ENCODE results near the gene PNPLA1.

Gene PNPLA1

DNA sequence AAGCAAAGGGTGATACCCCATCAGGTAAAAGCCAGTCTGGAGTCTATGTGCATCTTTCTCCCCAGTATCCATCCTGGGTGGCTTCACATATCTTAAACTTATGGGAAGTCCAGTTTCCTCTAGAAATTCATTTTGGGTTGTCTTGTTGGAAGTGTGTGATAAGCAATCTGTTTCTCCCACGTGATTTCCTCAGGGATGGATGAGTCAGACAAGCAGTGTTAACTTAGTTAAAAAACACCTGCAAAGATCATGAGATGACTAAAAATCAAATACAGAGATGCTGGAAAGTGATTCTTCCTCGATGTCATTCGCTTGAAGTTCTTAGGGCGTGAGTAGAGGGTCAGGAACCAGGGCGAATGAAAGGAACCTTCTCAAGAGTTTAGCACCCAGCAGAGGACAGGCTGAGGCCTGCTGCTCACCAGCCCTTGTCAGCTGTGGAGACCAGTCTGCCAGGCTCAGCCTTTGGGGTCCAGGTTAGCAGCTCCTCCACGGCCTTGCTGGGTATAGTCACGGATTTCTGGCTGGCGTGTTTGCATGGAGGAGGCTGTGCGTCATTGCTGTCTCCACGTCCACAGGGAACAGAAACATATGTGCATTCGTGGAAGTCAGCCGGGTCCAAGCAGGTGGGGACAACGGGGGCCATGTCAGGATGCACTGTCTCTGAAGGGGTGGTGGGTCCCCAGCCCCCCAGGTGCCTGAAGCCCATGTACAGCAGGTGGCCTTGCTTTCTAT is 2.8 kb upstream of the PNPLA1 start:
- TF ChIP-seq, protein P1, sequence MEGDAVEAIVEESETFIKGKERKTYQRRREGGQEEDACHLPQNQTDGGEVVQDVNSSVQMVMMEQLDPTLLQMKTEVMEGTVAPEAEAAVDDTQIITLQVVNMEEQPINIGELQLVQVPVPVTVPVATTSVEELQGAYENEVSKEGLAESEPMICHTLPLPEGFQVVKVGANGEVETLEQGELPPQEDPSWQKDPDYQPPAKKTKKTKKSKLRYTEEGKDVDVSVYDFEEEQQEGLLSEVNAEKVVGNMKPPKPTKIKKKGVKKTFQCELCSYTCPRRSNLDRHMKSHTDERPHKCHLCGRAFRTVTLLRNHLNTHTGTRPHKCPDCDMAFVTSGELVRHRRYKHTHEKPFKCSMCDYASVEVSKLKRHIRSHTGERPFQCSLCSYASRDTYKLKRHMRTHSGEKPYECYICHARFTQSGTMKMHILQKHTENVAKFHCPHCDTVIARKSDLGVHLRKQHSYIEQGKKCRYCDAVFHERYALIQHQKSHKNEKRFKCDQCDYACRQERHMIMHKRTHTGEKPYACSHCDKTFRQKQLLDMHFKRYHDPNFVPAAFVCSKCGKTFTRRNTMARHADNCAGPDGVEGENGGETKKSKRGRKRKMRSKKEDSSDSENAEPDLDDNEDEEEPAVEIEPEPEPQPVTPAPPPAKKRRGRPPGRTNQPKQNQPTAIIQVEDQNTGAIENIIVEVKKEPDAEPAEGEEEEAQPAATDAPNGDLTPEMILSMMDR (IDR thresholded peaks at IDR 0.05; ENCODE audit: borderline replicate concordance, insufficient read depth, low read depth, low read length), result no peak
- no peak overlapping the region for H3K4me3 ChIP-seq (ENCODE audit: low read depth, low read length)

DNA sequence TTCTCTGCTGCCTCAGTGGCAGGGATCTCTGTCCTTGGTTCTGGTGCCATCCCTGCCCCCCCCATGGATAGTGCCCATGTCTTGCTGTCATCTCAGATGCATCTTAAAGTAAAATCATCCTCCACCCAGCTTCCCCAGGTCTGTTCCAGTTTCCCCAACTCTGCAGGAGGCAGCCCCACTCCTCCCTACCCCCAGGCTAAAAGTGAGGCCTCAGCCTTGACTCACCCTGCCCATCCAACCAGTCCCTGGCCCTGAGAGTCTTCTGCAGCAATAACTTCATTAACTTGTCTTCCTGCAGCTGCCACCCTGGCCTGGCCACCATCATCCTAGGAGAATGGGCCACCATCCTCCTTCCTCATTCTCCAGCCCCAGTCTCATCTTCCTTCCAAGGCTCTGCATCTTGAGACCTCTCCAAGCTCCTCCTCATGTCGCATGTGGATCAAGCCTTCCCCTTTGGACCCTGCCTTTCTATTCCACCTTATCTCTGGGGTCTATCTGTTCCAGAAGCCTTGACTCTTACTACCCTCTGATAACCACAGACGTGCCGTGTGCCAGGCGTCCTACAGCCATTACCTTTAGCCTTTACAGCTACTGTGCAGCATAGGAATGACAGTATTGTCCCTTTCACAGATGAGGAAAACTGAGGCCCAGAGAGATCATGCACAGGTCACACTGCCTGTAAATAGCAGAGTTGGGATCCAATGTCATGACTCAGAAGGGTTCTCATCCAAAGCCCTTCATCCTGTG is 2.0 kb upstream of the PNPLA1 start:
- no peak overlapping the region for H3K4me3 ChIP-seq (ENCODE audit: low read depth, low read length)
- TF ChIP-seq, protein P1 (IDR thresholded peaks at IDR 0.05; ENCODE audit: borderline replicate concordance, insufficient read depth, low read depth, low read length), result no peak

DNA sequence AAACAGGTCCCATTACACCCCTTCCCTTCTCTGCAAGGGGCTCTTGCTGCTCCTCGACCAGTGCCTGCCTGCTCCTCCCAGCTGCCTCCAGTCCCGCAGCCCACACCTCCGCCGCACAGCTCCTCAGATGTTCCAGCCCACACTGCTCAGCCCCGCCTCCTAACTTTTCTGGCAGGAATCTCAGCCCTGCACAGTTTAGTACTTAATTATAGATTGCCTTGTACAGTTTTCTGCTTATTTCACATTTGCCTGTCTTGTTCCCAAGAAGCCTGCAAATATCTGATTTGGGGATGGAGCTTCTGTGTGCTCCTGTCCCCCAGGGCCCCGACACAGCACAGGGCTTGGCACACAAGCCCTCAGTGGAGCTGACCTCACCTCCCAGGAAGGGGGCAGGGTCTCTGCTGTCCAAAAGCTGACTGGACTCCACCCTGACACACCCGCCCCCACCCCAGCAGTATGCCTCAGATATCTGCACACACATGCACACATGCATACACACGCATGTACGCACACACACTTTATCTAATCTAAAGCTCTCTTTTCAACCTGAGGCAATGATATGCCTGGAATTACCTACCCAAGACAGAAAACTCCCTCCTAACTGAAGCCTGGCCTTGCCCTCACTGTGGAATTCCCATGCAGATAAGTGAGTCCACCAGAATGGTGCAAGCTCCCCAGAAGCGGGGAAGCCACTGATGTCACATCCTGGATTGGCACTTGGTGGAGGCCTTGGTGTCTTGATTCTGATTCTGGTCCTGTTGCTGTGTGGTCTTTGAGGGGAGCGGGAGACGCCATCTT is 1.2 kb upstream of the PNPLA1 start:
- TF ChIP-seq, protein P1 (IDR thresholded peaks at IDR 0.05; ENCODE audit: borderline replicate concordance, insufficient read depth, low read depth, low read length), result no peak
- H3K4me3 ChIP-seq (ENCODE audit: low read depth, low read length), result no peak overlapping the region

DNA sequence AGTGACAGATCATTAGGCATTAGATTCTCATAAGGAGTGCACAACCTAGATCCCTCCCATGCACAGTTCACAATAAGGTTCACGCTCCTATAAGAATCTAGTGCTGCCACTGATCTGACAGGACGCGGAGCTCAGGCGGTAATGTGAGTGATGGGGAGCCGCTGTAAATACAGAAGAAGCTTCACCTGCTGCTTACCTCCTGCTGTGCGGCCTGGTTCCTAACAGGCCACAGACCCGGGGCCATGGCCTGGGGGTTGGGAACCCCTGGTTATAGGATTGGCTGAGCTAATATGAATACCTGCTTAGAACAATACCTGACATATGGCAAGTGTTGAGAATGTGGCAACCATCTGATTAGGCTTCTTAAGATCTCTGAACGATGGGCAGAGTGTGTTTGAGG is 2.4 kb downstream of the PNPLA1 start:
- H3K4me3 ChIP-seq (ENCODE audit: low read depth, low read length), result no peak overlapping the region
- TF ChIP-seq, protein P1 (IDR thresholded peaks at IDR 0.05; ENCODE audit: borderline replicate concordance, insufficient read depth, low read depth, low read length), result no peak

DNA sequence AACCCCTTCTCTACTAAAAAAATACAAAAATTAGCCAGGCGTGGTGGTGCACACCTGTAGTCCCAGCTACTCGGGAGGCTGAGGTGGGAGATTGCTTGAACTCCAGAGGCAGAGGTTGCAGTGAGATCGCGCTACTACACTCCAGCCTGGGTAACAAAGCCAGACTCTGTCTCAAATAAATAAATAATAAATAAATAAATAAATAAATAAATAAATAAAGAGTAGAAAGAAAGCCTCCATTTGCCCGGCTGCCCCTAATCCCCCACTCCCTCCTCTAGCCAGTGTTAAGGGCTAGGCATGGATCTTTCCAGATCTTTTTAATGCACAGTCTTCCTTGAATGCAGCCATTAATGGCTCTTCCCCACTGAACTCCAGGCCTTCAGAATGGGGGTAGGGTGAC is 3.2 kb downstream of the PNPLA1 start:
- H3K4me3 ChIP-seq (ENCODE audit: low read depth, low read length), result no peak overlapping the region
- TF ChIP-seq, protein P1 (IDR thresholded peaks at IDR 0.05; ENCODE audit: borderline replicate concordance, insufficient read depth, low read depth, low read length), result no peak

DNA sequence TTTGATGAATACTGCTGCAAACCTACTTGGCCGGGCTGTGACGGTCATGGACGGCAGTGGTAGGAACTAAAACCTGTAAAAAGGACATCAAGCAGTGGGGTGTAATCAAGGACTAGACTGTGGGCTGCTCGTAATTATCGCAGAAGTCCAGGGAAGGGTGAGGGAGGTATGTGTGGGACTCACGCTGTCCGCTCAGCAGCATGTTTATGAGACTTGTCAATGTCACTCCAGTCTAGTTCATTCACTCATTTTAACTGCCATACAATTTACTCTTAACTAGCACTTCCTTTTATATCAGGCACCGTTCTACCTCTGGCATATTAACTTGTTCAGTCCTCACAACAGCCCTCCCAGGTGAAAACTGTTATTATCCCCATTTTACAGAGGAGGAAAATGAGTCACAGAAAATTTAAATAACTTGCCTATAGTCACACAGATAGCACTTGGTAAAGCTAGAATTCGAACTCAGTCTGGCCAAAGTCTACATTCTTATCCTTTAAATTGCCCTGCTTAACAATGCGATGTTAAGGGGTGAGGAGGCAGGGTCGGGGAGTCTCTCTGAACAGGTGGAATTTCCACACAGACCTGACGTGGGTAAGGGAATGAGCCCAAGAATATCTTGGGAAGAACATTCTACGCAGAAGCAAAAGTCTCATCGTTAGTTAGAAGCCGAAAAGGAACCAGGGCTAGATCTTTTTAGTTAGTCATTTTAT is 4.1 kb downstream of the PNPLA1 start:
- TF ChIP-seq, protein P1 (IDR thresholded peaks at IDR 0.05; ENCODE audit: borderline replicate concordance, insufficient read depth, low read depth, low read length), result no peak

More for the DNA sequence above, 4.1 kb downstream of the PNPLA1 start:
- no peak overlapping the region for H3K4me3 ChIP-seq (ENCODE audit: low read depth, low read length)

Measured in GM12875 (cell line).